Measurements from ENCODE around the gene WIPF3. TPM values are rescaled to one million over a fixed set of nuclear protein-coding genes. Genes with fewer than 3 reads are reported as not detected.
"Not testable (repeated sequence)": the region's sequence is repeated elsewhere in the genome, so short reads cannot be mapped to it uniquely, and the experiment has no call there.

Gene WIPF3
- total RNA-seq, 1 experiment from 2014 or later = 0.26 TPM

GRCh38 chr7:29958667-29959358, 152.5 kb downstream of the WIPF3 start:
- ChIA-PET POLR2A (ENCODE audit: unreplicated experiment) (no interaction called here), CTCF (no interaction called here)
- Histone ChIP-seq H3F3A (ENCODE audit: insufficient read depth, low read depth) (no peaks in the 10 kb centered on the region), H3K36me3 (ENCODE audit: low read depth) (peaks cover 10% of the 10 kb centered on the region; the same call in 1 of the 2 replicates), H3K79me2 (ENCODE audit: low read depth) (no peaks in the 10 kb centered on the region), H3K9me3 (ENCODE audit: insufficient read depth, low read depth) (no peaks in the 10 kb centered on the region), H2AFZ (no peak overlapping the region), H4K20me1 (ENCODE audit: insufficient read depth) (no peaks in the 10 kb centered on the region), H3K27ac (no peak overlapping the region), H3K4me1 (replicated peaks; ENCODE audit: insufficient read depth) (no peaks in the 10 kb centered on the region), H3K9me2 (ENCODE audit: insufficient read depth) (no peaks in the 10 kb centered on the region), H3K4me2 (no peak overlapping the region), H3K27me3 (ENCODE audit: insufficient read depth, low read depth) (no peaks in the 10 kb centered on the region), H3K4me3 (no peak overlapping the region)
- BruUV-seq (replicated peaks) = no TSS peak
- intact Hi-C loops (cut with micrococcal nuclease; ENCODE audit: unreplicated experiment) = no loop called here
- TF ChIP-seq EZH2 (IDR thresholded peaks at IDR 0.05; ENCODE audit: low read depth) = no peak
- TF ChIP-seq CTCF (conservative IDR thresholded peaks at IDR 0.05) = no peak
- DNase-seq = no peak

DNA sequence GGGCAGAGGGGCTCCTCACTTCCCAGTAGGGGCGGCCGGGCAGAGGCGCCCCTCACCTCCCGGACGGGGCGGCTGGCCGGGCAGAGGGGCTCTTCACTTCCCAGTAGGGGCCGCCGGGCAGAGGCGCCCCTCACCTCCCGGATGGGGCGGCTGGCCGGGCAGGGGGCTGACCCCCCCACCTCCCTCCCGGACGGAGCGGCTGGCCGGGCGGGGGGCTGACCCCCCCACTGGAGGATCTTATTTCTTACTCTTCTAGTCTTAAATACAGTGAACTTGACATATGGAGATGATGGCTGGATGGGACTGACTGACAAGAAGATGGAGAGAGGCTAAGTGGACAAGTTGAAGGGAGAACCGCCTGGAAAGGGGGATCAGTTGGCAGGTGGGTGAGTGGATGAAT, 155.3 kb downstream of the WIPF3 start:
- DNase-seq; H3F3A ChIP-seq (ENCODE audit: insufficient read depth, low read depth); H3K27me3 ChIP-seq (ENCODE audit: insufficient read depth, low read depth); intact Hi-C loops (cut with micrococcal nuclease; ENCODE audit: unreplicated experiment); H3K9me2 ChIP-seq (ENCODE audit: insufficient read depth); CTCF ChIA-PET; H3K4me2 ChIP-seq; H4K20me1 ChIP-seq (ENCODE audit: insufficient read depth); POLR2A ChIA-PET (ENCODE audit: unreplicated experiment); H3K27ac ChIP-seq; H3K36me3 ChIP-seq (ENCODE audit: low read depth); BruUV-seq (replicated peaks); H3K4me3 ChIP-seq; H3K79me2 ChIP-seq (ENCODE audit: low read depth); H3K4me1 ChIP-seq (replicated peaks; ENCODE audit: insufficient read depth); H3K9me3 ChIP-seq (ENCODE audit: insufficient read depth, low read depth); H2AFZ ChIP-seq: not testable (repeated sequence)

DNA sequence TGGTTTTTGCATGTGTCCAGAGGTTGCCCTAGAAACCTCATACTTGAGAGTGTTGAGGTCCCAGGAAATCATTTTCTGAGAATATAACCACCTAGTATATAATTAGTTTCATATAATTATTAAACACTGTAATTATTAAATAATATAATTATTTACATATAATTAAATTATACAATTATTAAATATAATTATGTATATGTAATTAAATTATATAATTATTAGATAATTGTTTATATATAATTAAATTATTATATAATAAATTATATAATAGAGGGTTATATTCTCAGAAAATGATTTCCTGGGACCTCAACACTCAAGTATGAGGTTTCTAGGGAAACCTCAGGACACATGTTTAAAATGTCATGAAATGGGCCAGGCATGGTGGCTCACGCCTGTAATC, 155.7 kb downstream of the WIPF3 start:
- Histone ChIP-seq H4K20me1 (ENCODE audit: insufficient read depth) (no peaks in the 10 kb centered on the region; the same call in 1 of the 2 replicates), H3K79me2 (ENCODE audit: low read depth) (no peaks in the 10 kb centered on the region), H3K27ac (no peak overlapping the region), H3K36me3 (ENCODE audit: low read depth) (0 out of 2 replicates have a peak, but pooled peaks cover 4% of the 10 kb centered on the region), H3K9me3 (ENCODE audit: insufficient read depth, low read depth) (no peaks in the 10 kb centered on the region), H3K4me3 (no peak overlapping the region), H3F3A (ENCODE audit: insufficient read depth, low read depth) (no peaks in the 10 kb centered on the region), H3K27me3 (ENCODE audit: insufficient read depth, low read depth) (no peaks in the 10 kb centered on the region), H3K9me2 (ENCODE audit: insufficient read depth) (no peaks in the 10 kb centered on the region), H3K4me2 (no peak overlapping the region), H3K4me1 (replicated peaks; ENCODE audit: insufficient read depth) (no peaks in the 10 kb centered on the region), H2AFZ (no peak overlapping the region)
- intact Hi-C loops (cut with micrococcal nuclease; ENCODE audit: unreplicated experiment) = no loop called here
- CTCF ChIA-PET = no interaction called here
- no peak for TF ChIP-seq EZH2 (IDR thresholded peaks at IDR 0.05; ENCODE audit: low read depth)
- no peak for TF ChIP-seq CTCF (conservative IDR thresholded peaks at IDR 0.05)
- POLR2A ChIA-PET (ENCODE audit: unreplicated experiment) = no interaction called here
- BruUV-seq (replicated peaks) = no TSS peak
- DNase-seq = no peak

DNA sequence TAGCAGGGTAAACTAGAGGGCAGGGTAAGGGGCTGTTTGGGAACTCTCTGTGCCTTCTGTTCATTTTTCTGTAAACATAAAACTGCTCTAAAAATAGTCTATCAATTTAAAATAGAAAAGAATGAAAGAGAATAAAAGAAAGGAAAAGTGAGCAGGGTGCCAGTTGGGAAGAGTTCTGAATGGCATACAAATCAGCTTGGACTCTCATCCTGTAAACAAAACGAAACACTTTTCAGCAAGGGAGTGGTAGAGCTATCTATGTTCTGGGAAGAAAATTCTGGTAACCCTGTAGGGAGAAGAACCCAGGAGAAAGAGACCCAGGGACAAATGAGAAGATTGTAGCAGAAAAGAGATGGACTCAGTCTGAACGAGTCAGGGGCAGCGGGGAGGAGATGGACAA, 158.7 kb downstream of the WIPF3 start:
- no peak for DNase-seq
- Histone ChIP-seq H2AFZ (no peak overlapping the region), H3K27ac (no peak overlapping the region), H3K9me3 (ENCODE audit: insufficient read depth, low read depth) (no peaks in the 10 kb centered on the region), H3K4me2 (no peak overlapping the region), H3K79me2 (ENCODE audit: low read depth) (no peaks in the 10 kb centered on the region), H3K4me1 (replicated peaks; ENCODE audit: insufficient read depth) (no peaks in the 10 kb centered on the region), H3K4me3 (no peak overlapping the region), H3K36me3 (ENCODE audit: low read depth) (peaks cover 11% of the 10 kb centered on the region; the same call in 1 of the 2 replicates), H4K20me1 (ENCODE audit: insufficient read depth) (no peaks in the 10 kb centered on the region; the same call in 1 of the 2 replicates), H3K9me2 (ENCODE audit: insufficient read depth) (no peaks in the 10 kb centered on the region), H3K27me3 (ENCODE audit: insufficient read depth, low read depth) (no peaks in the 10 kb centered on the region), H3F3A (ENCODE audit: insufficient read depth, low read depth) (no peaks in the 10 kb centered on the region)
- ChIA-PET CTCF (no interaction called here), POLR2A (ENCODE audit: unreplicated experiment) (no interaction called here)
- TF ChIP-seq CTCF (conservative IDR thresholded peaks at IDR 0.05) = no peak
- no peak for TF ChIP-seq EZH2 (IDR thresholded peaks at IDR 0.05; ENCODE audit: low read depth)
- intact Hi-C loops (cut with micrococcal nuclease; ENCODE audit: unreplicated experiment) = no loop called here
- no TSS peak for BruUV-seq (replicated peaks)
